SKM-1 (cell line): ENCODE data around the gene ARID1B.
A peak's percentile ranks its signal among the peaks of the same experiment; 100 is the strongest.

Experiments used
- DNase-seq: peaks from one replicate; lab custom pipeline; 2025; ENCODE audit not compliant: unreplicated experiment; lab: John Stamatoyannopoulos, UW

Gene ARID1B

GRCh38 chr6:156790711-156791319 lies 13.6 kb downstream of the ARID1B start:
- no peak for DNase-seq

GRCh38 chr6:156791320-156791850 lies 14.2 kb downstream of the ARID1B start:
- DNase-seq: no peak

- DNase-seq: no peak
Measured at GRCh38 chr6:156793200-156793599, 16.0 kb downstream of the ARID1B start.

- DNase-seq: no peak
Measured at GRCh38 chr6:156794546-156795354, 17.6 kb downstream of the ARID1B start.

GRCh38 chr6:156795825-156796224 lies 18.6 kb downstream of the ARID1B start:
- no peak for DNase-seq

GRCh38 chr6:156796627-156797026 lies 19.4 kb downstream of the ARID1B start:
- DNase-seq: no peak

- DNase-seq: no peak
Measured at GRCh38 chr6:156797901-156798735, 20.9 kb downstream of the ARID1B start.

GRCh38 chr6:156801712-156802111 lies 24.5 kb downstream of the ARID1B start:
- no peak for DNase-seq

- DNase-seq: no peak
Measured at GRCh38 chr6:156803353-156803752, 26.2 kb downstream of the ARID1B start.

GRCh38 chr6:156804402-156804801 lies 27.2 kb downstream of the ARID1B start:
- no peak for DNase-seq

GRCh38 chr6:156806155-156806554 lies 29.0 kb downstream of the ARID1B start:
- DNase-seq: no peak

GRCh38 chr6:156807028-156807427 lies 29.9 kb downstream of the ARID1B start:
- no peak for DNase-seq

- DNase-seq: no peak
Measured at GRCh38 chr6:156807795-156808194, 30.6 kb downstream of the ARID1B start.

- DNase-seq: no peak
Measured at GRCh38 chr6:156808287-156808686, 31.1 kb downstream of the ARID1B start.

- DNase-seq: peak; percentile 21
Measured at GRCh38 chr6:156809034-156809433, 31.9 kb downstream of the ARID1B start.

- DNase-seq: no peak
Measured at GRCh38 chr6:156809446-156810178, 32.4 kb downstream of the ARID1B start.

GRCh38 chr6:156814036-156814581 lies 36.9 kb downstream of the ARID1B start:
- no peak for DNase-seq

- DNase-seq: no peak
Measured at GRCh38 chr6:156816505-156816904, 39.3 kb downstream of the ARID1B start.

- no peak for DNase-seq
Measured at GRCh38 chr6:156820089-156820798, 43.1 kb downstream of the ARID1B start.

- no peak for DNase-seq
Measured at GRCh38 chr6:156821707-156822106, 44.5 kb downstream of the ARID1B start.
